Astrocyte of the cerebellum (primary cell): Measurements from ENCODE around the gene ESD.

Source experiments
- DNase-seq: peaks from one replicate; pipeline ENCODE4 v3.0.0-alpha.2; 2011; ENCODE audit warnings: low read depth
- H3K4me3 ChIP-seq: 2 replicates; pipeline ENCODE4 v1.5.1; 2011; ENCODE audit warnings: mild to moderate bottlenecking, low read depth, low read length, moderate library complexity
- CTCF ChIP-seq: IDR thresholded peaks from 2 replicates; pipeline ENCODE4 v1.5.1; 2012; ENCODE audit warnings: low read length, low read depth, moderate library complexity, mild to moderate bottlenecking; ENCODE audit errors: missing control alignments
- in situ Hi-C: cut with HindIII; loops from 2 replicates; pipeline ENCODE4 v1.10.0; 2017; ENCODE audit warnings: low sequenced_read_pairs

ESD gene

GRCh38 chr13:46797501-46798237, 708 bp upstream of the ESD start:
- no peak for DNase-seq
- no peak for TF ChIP-seq CTCF
- in situ Hi-C loops, result no loop called here
- peak overlapping the region; percentile 67 for H3K4me3 ChIP-seq

- no peak for DNase-seq
- in situ Hi-C loops, result no loop called here
- TF ChIP-seq CTCF, result no peak
- peak overlapping the region; percentile 67 for H3K4me3 ChIP-seq
Observed at GRCh38 chr13:46796129-46796514, 839 bp downstream of the ESD start.

GRCh38 chr13:46795321-46795720, 1.6 kb downstream of the ESD start:
- in situ Hi-C loops, result no loop called here
- no peak overlapping the region for H3K4me3 ChIP-seq
- TF ChIP-seq CTCF, result no peak
- DNase-seq, result no peak

- no peak for TF ChIP-seq CTCF
- in situ Hi-C loops, result no loop called here
- H3K4me3 ChIP-seq, result no peak overlapping the region
- no peak for DNase-seq
Observed at GRCh38 chr13:46783504-46783903, 13.5 kb downstream of the ESD start.

- in situ Hi-C loops, result no loop called here
- DNase-seq, result no peak
- TF ChIP-seq CTCF, result no peak
- H3K4me3 ChIP-seq, result no peak overlapping the region
Observed at GRCh38 chr13:46782691-46783090, 14.3 kb downstream of the ESD start.

GRCh38 chr13:46782066-46782465, 14.9 kb downstream of the ESD start:
- TF ChIP-seq CTCF, result no peak
- DNase-seq, result no peak
- in situ Hi-C loops, result no loop called here

GRCh38 chr13:46778890-46779289, 18.1 kb downstream of the ESD start:
- in situ Hi-C loops, result no loop called here
- no peak for TF ChIP-seq CTCF
- no peak overlapping the region for H3K4me3 ChIP-seq
- DNase-seq, result peak; percentile 44

More at GRCh38 chr13:46782066-46782465, 14.9 kb downstream of the ESD start:
- no peak overlapping the region for H3K4me3 ChIP-seq
